ENCODE measurements around the gene HIPK3.
A peak's percentile ranks its signal among the peaks of the same experiment; 100 is the strongest.

The HIPK3 gene

GRCh38 chr11:33307984-33308383 lies 50.8 kb downstream of the HIPK3 start:
- no peak for FAIRE-seq

- no peak for FAIRE-seq
Measured at GRCh38 chr11:33309118-33309517, 51.9 kb downstream of the HIPK3 start.

GRCh38 chr11:33310720-33311500 lies 53.7 kb downstream of the HIPK3 start:
- FAIRE-seq, result no peak

- FAIRE-seq, result no peak
Measured at GRCh38 chr11:33311680-33312079, 54.5 kb downstream of the HIPK3 start.

GRCh38 chr11:33315822-33316221 lies 58.6 kb downstream of the HIPK3 start:
- no peak for FAIRE-seq

GRCh38 chr11:33317662-33318061 lies 60.5 kb downstream of the HIPK3 start:
- FAIRE-seq, result no peak

- no peak for FAIRE-seq
Measured at GRCh38 chr11:33320016-33320813, 63.0 kb downstream of the HIPK3 start.

- FAIRE-seq, result no peak
Measured at GRCh38 chr11:33320814-33321330, 63.7 kb downstream of the HIPK3 start.

- no peak for FAIRE-seq
Measured at GRCh38 chr11:33321422-33321821, 64.2 kb downstream of the HIPK3 start.

- FAIRE-seq, result peak; percentile 29
Measured at GRCh38 chr11:33323421-33323820, 66.2 kb downstream of the HIPK3 start.

GRCh38 chr11:33324302-33324985 lies 67.3 kb downstream of the HIPK3 start:
- no peak for FAIRE-seq

GRCh38 chr11:33325451-33325850 lies 68.3 kb downstream of the HIPK3 start:
- no peak for FAIRE-seq

- FAIRE-seq, result peak; percentile 27
Measured at GRCh38 chr11:33329705-33330329, 72.6 kb downstream of the HIPK3 start.

GRCh38 chr11:33333816-33334215 lies 76.6 kb downstream of the HIPK3 start:
- FAIRE-seq, result no peak

GRCh38 chr11:33334627-33335026 lies 77.4 kb downstream of the HIPK3 start:
- FAIRE-seq, result no peak

- FAIRE-seq, result no peak
Measured at GRCh38 chr11:33339247-33339646, 82.1 kb downstream of the HIPK3 start.

- FAIRE-seq, result no peak
Measured at GRCh38 chr11:33344611-33345010, 87.4 kb downstream of the HIPK3 start.

- no peak for FAIRE-seq
Measured at GRCh38 chr11:33347490-33348125, 90.4 kb downstream of the HIPK3 start.

GRCh38 chr11:33350287-33350686 lies 93.1 kb downstream of the HIPK3 start:
- FAIRE-seq, result no peak

GRCh38 chr11:33358150-33358831 lies 101.1 kb downstream of the HIPK3 start:
- FAIRE-seq, result no peak

- no peak for FAIRE-seq
Measured at GRCh38 chr11:33360642-33361041, 103.5 kb downstream of the HIPK3 start.

Measured in A204.1 (cell line).